Stimulated activated CD4-positive, alpha-beta T cell treated with anti-CD3 and anti-CD28 coated beads, Interleukin-12 subunit alpha, Interleukin-12 subunit beta, amount 100 ng/mL, for 4 hours (primary cell): ENCODE measurements around the gene GFER.
"Not testable (repeated sequence)": the region's sequence is repeated elsewhere in the genome, so short reads cannot be mapped to it uniquely, and the experiment has no call there.

ENCODE experiments used
- DNase-seq: peaks from one replicate; pipeline ENCODE4 v3.0.0-alpha.2; 2020

Gene GFER

DNA sequence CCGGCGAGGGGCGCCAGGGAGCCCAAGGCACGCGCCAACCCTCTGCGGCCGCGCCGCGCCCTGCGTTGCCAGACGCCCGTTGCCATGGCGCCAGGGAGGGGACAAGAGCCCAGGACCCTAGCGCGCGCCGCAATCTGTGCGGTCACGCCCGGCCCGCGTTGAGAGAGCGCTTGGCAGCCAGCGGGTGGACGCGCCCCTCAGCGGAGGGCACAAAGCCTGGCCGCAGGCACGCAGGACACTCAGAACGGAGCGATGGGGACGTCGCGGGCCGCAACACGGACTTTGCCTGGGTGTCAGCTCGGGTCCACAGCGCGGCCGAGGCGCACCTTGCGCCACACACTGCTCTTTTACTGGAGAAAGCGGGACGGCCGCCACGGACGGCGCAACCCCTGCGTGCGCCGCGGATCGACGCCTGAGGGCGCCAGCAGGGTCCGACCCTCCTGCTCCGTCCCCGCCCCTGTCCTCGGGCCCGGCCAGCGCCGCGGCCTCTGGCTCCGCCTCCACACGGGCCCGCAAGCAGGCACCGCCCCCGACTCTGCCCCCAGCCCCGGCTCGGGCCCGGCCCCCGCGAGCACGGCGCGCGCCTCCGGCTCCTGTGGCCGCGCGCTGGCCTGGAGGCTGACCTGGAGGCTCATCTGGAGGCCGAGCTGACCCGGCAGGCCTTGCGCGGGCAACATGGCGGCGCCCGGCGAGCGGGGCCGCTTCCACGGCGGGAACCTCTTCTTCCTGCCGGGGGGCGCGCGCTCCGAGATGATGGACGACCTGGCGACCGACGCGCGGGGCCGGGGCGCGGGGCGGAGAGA is at the start of gene GFER:
Gene GFER (plus strand): TSS at position 650 of the 803 bp plus-strand sequence. CDS start 26 bp downstream, at position 676.
- peak; percentile 69 for DNase-seq

DNA sequence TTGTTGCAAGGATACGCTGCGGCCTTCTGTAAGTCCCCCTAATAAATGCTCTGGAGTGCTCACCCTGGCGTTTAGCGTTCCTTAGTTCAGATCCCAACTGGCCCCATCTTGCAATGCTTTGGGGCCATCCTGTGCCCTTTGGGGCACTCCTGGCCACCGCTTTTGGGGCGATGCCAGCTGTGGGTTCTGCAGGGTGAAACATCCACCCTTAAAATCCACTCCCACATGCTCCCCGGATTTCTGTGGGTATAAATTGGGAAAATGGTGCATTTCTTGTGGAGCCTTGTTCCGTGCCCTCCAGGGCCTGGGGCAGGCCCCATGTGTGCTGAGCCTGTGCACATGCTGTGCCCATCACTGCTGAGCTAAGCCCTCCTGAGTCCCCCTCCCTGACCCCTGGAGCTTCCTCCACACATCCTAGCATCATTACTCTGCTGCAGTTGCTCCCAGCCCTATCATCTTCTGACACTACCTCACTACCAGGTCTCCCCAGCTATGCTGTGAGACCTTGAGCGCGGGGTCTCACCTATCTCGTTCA is 47.0 kb upstream of the GFER start:
- no peak for DNase-seq

DNA sequence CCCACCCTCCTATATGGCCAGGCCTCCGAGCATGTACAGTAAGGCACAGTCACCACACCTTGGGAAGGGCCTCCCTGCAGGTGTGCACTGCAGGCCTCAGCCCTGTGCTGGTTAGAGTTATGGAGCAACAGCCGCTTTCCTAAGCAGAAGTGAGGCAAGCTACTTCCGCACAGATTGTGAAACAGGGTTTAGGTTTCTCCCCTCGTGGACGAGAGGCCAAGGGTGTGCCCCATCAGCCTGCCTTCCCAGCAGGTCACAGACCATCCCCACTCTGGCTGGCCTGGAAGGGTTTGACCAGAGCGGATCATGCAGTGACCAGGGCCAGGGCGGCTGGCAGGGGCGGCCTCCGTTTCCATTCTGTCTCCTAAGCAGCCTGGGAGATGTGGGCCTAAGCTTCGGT is 45.7 kb upstream of the GFER start:
- DNase-seq = no peak

DNA sequence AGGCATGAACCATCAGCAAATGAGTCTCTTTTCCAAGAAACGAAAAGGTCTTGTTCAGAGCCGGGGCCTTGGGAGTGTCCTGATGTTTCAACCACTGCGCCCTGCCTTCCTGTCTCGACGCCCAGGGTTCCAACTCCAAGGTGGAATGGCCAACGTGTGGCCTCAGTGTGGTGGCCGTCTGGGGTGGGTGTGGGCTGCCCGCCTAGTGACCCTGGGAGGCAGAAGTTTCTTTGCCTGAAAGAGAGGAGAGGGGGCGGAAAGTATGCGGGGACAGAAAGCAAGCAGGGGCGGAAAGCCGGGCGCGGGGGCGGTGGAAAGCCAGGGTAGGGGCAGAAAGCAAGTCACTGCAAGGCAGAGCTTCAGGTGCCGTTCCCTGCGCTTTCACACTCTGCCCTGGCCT is 45.1 kb upstream of the GFER start:
- DNase-seq = no peak

DNA sequence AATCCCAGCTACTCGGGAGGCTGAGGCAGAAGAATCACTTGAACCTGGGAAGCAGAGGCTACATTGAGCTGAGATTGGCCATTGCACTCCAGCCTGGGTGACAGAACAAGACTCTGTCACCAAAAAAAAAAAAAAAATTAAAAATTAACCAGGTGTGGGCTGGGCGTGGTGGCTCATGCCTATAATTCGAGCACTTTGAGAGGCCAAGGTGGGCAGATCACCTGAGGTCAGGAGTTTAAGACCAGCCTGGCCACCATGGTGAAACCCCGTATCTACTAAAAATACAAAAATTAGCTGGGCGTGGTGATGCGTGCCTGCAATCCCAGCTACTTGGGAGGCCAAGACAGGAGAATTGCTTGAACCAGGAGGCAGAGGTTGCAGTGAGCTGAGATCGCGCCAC is 44.2 kb upstream of the GFER start:
- not testable (repeated sequence) for DNase-seq

DNA sequence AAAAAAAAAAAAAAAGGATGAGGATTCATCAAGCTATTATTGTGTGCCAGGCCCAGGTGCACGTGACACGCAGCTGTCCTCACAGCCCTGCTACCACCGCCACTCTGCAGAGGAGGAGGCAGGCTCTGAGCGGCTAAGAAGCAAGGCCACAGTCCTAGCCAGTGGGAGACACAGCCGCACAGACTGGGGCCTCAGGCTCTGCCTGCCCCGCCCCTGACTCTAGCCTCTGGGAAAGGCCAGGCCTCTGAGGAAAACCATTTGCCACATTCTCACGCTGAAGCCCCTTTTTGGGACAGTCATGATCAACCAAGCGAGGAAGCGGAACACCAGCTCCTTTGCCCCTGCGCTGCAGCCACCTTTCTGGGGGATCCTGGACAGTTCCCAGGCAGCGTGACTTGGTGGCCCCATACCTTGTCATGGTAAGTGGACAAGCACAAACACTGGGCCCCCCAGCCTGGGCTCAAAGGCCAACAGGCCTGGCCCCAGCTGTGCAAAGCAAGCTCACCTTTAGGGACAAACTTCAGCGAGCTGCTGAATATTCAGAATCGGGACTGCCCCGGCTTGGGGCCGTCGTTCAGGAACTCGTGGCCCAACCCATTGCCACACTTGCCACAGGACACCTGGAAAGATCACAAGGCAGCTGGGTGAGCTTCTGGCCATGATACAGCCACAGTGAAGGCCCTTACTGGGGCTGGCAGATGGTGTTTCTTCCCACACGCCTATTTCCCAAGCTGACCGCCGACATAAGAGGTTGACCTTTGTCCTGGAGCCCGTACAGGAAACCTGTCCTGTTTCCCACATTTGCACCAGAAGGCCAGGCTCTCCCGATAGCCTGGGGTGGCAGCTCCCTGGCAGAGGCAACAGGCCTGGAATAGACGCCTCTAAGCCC is 43.5 kb upstream of the GFER start:
- no peak for DNase-seq

DNA sequence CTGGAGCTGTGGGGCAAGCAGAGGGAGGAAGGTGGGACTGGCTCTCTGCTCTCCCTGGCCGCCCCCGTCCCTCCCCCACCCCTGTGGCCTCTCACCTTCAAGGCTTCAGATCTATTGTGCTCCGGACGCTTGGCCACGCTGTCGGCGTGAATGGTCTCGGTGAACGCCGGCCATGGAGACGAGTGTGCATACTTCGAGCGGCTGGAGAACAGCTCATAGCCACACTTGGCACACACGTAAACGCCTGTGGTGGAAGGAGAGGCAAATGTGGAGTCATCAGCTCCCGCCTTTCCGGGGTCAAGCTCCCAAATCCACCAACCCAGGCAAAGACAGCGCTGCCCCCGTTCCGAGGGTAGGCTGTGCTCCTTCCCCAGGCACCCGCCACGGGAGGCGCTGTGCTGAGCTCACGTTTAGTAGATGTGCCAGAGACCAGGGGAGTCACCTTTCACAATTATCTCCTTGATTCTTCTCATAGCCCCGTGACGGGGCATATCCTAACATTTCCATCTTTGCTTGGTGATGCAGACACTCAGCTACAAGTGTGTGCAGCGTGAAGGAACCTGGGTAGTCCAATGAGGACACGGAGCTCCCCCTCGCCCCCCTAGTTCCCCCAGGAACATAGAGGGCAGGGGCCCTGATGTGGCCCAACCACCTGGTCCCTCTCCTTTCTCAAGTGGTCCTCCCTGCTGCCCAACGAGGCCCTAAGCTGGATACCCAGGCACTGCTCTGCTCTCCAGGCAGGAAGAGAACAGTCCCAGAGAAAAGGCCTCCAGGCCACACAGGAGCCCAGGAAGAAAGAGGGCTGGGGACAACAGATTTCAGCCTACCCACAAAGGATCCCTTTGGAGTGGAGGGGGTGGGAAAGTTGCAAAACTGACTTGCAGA is 42.6 kb upstream of the GFER start:
- DNase-seq = no peak

DNA sequence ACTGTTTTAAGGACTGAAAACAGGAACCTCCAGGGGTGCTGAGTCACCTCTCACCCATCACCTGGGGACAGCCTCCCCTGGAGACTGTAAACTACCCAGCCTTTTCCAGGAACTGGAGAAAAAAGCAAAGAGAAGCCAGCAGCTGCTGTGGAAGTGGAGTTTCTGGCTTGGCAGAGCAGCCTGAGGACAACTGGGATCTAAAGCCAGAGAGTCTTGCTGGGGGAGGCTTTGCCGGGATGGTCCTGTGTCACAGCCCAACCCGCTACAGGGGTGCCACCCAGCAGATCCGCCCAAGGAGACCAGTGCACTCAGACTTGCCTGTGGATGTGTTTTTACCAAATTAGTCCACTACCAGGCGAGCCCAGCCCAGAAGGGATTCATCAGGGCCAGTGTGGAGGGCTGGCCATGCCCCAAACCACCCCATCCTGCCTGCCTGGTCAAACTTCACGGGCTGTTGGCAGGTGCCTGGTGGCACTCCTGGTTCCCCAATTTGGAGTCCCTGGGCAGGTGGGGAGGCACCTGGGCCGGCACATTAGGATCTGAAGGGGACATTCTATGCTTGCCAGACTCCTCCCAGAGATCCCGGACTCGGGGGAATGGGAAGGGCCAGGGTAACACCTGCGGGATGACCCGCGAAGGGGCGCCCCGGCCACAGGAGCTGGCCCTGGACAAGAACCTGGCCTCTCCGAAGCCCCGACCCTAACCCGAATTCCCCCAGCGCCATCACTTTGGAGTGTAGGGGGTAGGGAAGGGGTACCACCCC is 41.8 kb upstream of the GFER start:
- no peak for DNase-seq

DNA sequence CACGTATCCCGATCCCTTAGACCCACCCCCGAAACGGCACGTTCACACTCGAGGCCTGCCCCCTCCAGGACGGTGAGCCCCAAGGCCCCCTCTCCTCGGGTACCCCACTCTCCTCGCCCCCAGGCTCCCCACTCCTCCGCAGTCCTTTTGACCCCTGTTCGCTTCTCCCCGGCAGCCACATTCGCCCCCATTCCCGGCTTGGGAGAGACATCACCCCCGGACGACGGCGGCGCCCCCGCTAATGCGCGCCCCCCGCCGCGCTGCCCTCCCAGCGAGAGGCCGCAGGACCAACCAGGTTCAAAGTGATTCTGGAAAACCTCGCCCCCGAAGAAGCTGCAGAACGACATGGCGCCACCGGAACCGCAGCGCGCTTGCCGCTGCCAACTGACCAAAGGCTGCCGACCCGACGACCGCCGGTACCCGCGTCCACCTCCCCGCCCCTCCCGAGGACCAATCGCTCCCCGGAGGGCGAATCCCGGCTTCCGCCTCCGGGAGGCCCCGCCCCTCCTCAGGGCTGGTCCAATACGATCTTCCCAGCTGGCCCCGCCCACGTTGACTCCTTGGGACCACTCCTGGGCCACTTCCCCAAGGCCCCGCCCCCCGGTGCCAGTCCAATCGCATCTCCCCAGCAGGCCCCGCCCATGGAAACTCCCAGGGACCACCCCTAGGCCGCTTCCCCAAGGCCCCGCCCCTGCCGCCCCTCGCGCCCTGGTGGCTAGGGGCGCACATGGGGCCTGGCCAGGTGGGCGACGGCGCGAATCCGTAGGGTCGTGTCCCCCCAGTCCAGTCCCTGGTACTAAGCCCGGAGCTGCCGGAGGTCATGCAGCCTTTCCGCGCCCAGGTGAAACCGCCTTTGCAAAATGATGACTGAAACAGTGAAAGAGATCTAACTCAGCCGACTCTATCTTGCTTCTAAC is 40.9 kb upstream of the GFER start, which contains the start of gene MSRB1:
Gene MSRB1 (minus strand): TSS at position 390 of the 917 bp plus-strand sequence. CDS start 43 bp downstream, at position 347.
- DNase-seq = peak; percentile 99

DNA sequence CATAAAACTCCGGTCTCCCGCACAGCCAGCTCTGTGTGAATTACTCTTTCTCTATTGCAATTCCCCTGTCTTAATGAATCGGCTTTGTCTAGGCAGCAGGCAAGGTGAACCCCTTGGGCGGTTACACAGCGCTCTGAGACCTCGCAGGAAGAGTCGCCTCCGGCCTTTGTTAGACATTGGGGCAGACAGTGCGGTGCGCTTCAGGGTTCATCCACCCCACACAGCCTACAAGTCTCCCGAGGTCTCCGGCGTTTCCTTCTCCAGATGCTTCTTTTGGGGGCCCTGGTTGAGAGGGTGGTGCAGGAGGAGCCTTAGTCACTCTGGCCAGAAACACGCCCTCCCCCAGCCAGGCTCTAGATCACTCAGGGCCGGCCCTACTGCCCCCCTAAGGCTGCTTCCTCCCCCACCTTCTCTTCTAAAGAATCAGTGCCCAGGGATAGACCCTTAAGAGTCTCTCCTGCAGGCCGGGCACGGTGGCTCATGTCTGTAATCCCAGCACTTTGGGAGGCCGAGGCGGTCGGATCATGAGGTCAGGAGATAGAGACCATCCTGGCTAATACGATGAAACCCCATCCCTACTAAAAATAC is 39.3 kb upstream of the GFER start:
- DNase-seq = no peak

DNA sequence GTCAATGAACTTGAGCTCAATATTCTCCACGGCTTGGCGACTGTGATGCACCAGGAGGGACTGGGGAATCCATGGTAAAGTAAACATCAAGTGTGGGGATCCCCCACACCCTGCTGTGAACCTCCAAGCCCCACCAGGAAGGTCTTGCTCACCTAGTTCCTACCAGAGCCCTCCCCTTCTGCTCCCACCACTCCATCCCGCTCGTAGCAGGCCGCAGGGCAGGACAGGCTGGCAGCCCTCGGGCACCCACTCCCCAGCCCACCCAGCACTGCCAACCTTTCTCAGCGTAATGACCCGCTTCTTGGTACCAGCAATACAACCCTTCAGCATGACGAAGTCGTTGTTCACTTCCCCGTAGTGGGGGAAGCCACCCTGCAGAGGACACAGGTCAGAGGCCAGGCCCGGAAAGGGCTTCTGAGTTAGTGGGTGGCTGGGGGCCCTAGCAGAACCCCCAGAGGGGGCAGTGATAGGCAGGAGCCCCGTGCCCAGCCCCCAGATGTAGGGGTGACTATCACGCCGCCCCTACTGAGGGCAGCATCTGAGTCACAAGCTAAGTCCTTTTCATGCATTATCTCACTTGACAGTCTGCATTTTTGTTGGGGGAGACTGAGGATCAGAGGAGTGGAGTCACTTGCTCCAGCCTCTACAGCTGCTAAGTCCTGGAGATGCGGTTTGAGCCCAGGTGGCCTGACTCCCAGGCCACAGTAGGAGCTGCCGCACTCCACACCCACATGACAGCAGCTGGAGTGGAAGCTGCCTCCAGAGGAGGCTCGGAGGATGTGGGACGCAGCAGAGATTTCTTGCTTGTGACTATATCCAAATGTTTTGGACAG is 38.2 kb upstream of the GFER start:
- DNase-seq = no peak

DNA sequence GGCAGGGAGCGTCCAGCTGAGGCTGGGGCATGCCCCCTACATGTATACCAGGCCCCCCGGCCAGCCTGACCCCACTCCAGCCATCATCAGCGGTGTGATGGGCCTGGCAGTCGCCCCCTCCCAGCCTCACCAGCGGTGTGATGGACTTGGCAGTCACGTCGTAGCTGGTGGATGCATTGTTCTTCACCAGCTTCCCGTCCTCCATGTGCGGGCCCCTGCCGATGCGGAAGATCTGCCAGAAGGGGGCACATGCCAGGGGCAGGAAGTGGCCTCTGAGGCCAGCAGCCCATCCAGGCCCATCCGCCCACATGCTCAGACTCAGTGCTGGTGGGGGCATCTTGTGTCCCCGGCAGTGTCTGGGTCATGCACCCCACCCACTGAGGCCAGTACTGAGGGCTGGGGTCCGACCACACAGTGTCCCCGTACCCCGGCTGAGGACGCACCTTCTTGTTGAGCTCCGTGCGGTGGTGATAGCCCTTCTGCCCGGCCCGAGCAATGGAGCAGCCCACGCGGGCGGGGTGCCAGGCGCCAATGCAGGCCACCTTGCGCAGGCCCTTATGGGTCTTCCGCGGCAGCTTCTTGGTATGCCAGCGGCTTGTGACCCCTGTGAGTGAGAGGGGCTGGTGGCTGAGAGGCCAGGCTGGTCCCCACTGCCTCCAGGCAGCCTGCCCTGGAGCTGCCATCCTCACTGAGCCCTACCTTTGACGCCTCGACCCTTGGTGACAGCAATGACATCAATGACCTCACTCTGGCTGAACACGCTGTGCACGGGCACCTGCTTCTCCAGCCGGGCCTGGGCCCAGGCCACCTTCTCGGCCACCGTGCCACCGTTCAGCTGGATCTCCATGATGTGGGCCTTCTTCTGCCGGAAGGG is 37.3 kb upstream of the GFER start:
- no peak for DNase-seq

DNA sequence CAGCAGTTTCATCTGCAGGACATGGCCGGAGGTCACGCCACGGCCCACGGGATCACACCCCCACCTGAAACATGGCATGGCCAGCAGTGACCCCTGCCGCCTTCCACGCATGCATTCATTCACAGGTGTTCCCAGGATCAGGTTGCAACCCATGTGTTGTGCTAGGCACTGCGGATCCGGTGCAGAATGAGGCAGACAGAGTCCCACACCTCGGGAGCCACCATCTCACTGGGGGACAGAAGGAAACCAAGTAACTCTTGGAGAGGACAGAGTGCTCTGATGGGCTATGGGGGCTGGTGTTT is 36.7 kb upstream of the GFER start:
- no peak for DNase-seq

DNA sequence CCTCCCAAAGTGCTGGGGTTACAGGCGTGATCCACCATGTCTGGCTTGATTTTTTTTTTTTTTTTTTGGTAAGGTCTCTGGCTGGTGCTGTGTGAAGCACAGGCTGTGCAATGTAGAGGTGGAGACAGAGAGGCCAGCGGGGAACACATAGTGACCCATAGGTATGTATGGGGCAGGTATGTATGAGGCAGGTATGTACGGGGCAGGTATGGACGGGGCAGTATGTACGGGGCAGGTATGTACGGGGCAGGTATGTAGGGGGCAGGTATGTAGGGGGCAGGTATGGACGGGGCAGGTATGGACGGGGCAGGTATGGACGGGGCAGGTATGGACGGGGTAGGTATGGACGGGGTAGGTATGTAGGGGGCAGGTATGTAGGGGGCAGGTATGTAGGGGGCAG is 34.5 kb upstream of the GFER start:
- no peak for DNase-seq

DNA sequence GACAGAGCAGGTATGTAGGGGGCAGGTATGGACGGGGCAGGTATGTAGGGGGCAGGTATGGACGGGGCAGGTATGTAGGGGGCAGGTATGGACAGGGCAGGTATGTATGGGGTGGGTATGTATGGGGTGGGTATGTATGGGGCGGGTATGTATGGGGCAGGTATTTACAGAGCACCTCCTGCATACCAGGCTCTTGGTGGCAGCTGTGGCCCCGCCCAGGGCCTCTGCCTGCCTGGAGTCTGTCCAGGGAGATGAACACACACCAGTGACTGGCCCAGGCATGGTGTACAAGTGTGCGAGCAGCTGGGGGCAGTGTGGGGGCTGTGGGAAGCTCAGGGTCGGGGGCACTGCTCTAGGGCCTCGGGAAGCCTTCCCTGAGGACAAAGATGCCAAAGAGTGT is 33.9 kb upstream of the GFER start:
- DNase-seq = no peak

DNA sequence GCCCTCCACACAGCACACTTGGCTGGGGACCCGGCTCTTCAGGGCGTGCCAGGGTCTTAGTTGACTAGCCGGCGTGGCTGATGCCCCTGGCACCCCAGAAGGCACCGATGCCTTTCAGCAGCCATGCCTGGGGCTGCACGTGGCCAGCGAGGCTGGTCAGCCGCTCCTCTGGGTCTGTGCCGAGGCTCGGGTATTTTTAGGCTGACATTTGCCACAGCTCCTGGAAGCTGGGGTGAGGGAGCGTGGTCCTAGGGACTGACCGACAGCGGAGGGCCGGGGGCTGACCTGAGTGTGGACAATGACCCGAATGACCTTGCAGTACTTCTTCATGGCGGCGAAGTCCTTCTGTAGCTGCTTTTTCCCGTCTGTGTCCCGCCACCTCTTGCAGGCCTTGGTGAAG is 33.4 kb upstream of the GFER start:
- DNase-seq = no peak

DNA sequence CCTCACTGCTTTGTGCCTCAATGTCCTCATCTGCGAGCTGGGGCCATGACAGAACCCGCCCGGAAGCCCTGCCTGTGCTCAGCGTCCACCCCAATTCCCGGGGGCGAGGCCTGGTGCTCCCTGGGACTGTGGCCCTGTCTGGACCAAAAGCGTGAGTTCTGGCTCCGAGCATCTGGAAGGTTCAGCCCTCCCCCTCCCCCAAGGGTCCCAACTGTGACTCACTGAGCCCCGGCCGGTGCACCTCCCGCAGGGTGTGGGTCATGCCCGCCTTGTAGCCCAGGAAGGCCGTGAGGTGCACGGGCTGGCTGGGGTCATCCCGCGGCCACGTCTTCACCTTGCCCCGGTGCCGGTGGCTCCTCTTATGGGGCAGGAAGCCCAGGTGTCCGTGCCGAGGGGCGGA is 30.3 kb upstream of the GFER start:
- no peak for DNase-seq

DNA sequence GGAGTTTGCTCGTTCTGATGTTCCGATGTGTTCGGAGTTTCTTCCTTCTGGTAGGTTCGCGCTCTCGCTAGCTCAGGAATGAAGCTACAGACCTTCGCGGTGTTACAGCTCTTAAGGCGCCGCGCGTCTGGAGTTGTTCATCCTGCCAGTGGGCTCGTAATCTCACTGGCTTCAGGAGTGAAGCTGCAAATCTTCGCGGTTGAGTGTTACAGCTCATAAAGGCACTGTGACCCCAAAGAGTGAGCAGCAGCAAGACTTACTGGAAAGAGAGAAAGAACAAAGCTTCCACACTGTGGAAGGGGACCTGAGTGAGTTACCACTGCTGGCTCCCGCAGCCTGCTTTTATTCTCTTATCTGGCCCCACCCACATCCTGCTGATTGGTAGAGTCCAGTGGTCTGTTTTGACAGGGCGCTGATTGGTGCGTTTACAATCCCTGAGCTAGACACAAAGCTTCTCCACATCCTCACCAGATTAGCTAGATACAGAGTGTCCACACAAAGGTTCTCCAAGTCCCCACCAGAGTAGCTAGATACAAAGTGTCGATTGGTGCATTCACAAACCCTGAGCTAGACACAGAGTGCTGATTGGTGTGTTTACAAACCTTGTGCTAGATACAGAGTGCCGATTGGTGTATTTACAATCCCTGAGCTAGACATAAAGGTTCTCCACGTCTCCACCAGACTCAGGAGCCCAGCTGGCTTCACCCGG is 26.4 kb upstream of the GFER start:
- not testable (repeated sequence) for DNase-seq
